HepG2 (cell line): ENCODE measurements around the gene KLHDC8B. TPM values are rescaled to one million over a fixed set of nuclear protein-coding genes. Genes with fewer than 3 reads are reported as not detected.
A peak's percentile ranks its signal among the peaks of the same experiment; 100 is the strongest.

Source experiments
- BORCS8-MEF2B ChIP-seq: sonication (generic); formaldehyde crosslinking; IDR thresholded peaks from 2 replicates; pipeline ENCODE4 v1.8.0; 2022; ENCODE audit warnings: mild to moderate bottlenecking, missing genetic modification reagents
- CREB1 ChIP-seq, 2 experiments: fragments of 450-650 bp in 1 of 2; IDR thresholded peaks; 2 replicates each; pipeline ENCODE4 v1.6.1; 2016 to 2017; ENCODE audit warnings: control low read depth in 1 of 2, mild to moderate bottlenecking in 1 of 2, missing compliant biosample characterization in 1 of 2, missing genetic modification characterization in 1 of 2
- MTF1 ChIP-seq: sonication (generic); formaldehyde crosslinking; IDR thresholded peaks from 2 replicates; pipeline ENCODE4 v1.5.0; 2020; ENCODE audit warnings: missing genetic modification reagents
- NAIF1 ChIP-seq: sonication (generic); formaldehyde crosslinking; IDR thresholded peaks from 2 replicates; pipeline ENCODE4 v1.5.0; 2020; ENCODE audit warnings: mild to moderate bottlenecking, missing genetic modification reagents, borderline replicate concordance
- NBN ChIP-seq: fragments of 450-650 bp; conservative IDR thresholded peaks from 2 replicates; pipeline ENCODE4 v1.6.1; 2017
- ZFP36L1 ChIP-seq: sonication (generic); formaldehyde crosslinking; IDR thresholded peaks from 2 replicates; pipeline ENCODE4 v1.8.0; 2022; ENCODE audit warnings: mild to moderate bottlenecking, missing genetic modification reagents, moderate library complexity
- ZNF282 ChIP-seq: fragments of 450-650 bp; IDR thresholded peaks from 2 replicates; pipeline ENCODE4 v1.6.1; 2018; ENCODE audit not compliant: partially characterized antibody
- ZNF501 ChIP-seq: sonication (generic); formaldehyde crosslinking; IDR thresholded peaks from 2 replicates; pipeline ENCODE4 v1.5.1; 2020; ENCODE audit warnings: mild to moderate bottlenecking, moderate library complexity, missing genetic modification reagents
- ZNF737 ChIP-seq: sonication (generic); formaldehyde crosslinking; IDR thresholded peaks from 2 replicates; pipeline ENCODE4 v1.5.0; 2020; ENCODE audit warnings: missing genetic modification reagents, mild to moderate bottlenecking, borderline replicate concordance
- ZSCAN20 ChIP-seq: sonication (generic); formaldehyde crosslinking; IDR thresholded peaks from 2 replicates; pipeline ENCODE4 v1.4.0; 2020; ENCODE audit warnings: missing genetic modification reagents, mild to moderate bottlenecking, borderline replicate concordance
- polyA plus RNA-seq, 8 experiments: library from polyadenylated mRNA; depleted of rRNA in 3 of 8; stranded (reverse) in 7 of 8; unstranded in 1 of 8; fragments of >200 nt; fragmentation: Illumina TruSeq in 4 of 8; extraction: Trizol in 4 of 8; gene quantifications; 2 replicates each; pipeline versions ENCODE4 v1.2.1 to v1.2.3, GENCODE V29; 2011 to 2016; ENCODE audit warnings: low read depth in 4 of 8, missing spikeins in 1 of 8, mixed read lengths in 1 of 8; ENCODE audit not compliant: insufficient read depth in 1 of 8
- total RNA-seq, 5 experiments: library from RNA; depleted of rRNA; stranded (reverse); fragments of >200 nt; fragmentation: Illumina TruSeq; extraction: Trizol; gene quantifications; 2 replicates each; pipeline ENCODE4 v1.2.3, GENCODE V29; 2016; ENCODE audit warnings: low read depth in 1 of 5
- TF ChIP-seq, protein P1 (sequence below): sonication (generic); formaldehyde crosslinking; conservative IDR thresholded peaks from 2 replicates; pipeline ENCODE4 v1.4.0; 2020; ENCODE audit warnings: mild to moderate bottlenecking, missing genetic modification reagents, moderate library complexity
- TF ChIP-seq, protein P2 (sequence below): sonication (generic); formaldehyde crosslinking; IDR thresholded peaks from 2 replicates; pipeline ENCODE4 v1.4.0; 2020; ENCODE audit warnings: mild to moderate bottlenecking, missing genetic modification reagents
- TF ChIP-seq, protein P3 (sequence below): sonication (generic); formaldehyde crosslinking; IDR thresholded peaks from 2 replicates; pipeline ENCODE4 v1.4.0; 2020; ENCODE audit warnings: missing genetic modification reagents
- TF ChIP-seq, protein P4 (sequence below): sonication (generic); formaldehyde crosslinking; IDR thresholded peaks from 2 replicates; pipeline ENCODE4 v1.9.0; 2021; ENCODE audit warnings: mild to moderate bottlenecking, missing genetic modification reagents

KLHDC8B gene
- total and polyA plus RNA-seq, 2 of the 13 experiments (the other 11 are each of a cell fraction or from before 2014, with no cell fraction given): 17.2 to 17.8 TPM

DNA sequence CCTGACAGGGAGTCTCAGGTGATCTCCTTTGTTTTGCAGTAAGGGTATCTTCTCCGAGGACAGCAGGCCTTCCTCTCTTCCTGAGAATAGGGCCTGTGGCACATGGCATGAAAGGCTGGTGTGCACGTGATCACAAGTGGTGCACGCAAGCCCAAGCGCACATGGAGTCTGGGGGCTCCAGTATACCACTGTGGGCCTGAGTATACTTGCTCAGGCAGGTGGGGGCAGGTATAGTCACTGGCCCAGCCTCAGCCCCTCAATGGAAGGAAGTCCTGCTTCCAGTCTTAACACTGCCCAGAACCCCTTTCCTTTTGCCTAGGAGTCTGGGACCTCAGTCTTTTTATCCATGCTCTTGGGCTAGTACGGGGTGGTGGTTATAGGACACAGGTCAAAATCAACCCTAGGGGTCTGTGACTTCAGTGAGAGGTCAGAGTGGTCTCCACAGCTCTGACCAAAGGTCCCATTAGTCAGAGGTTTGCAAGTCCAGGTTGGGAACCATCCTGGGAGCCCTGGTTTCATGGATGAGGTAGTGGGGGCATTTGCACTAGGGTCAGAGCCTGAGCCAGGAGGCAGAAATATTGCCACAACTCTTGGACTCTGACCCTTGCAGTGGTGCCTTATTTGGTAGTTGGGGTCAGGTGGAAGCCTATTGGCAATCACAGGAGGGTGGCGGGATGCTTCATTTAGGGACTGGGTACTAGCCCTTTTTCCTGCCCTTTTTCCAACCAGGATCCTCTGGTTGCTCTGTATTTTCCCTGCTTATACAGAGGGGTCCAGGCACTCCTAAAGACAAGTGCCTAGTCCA lies 4.4 kb upstream of the KLHDC8B start (continued):
- TF ChIP-seq MTF1 (CRISPR knock-in tag): no peak
- TF ChIP-seq NBN: no peak
- peak; percentile 51; the same call in 1 of the 2 replicates for TF ChIP-seq ZNF501 (CRISPR knock-in tag)
- TF ChIP-seq ZSCAN20: no peak
- no peak for TF ChIP-seq NAIF1 (CRISPR knock-in tag)
- peak; percentile 60; the same call in 1 of the 2 replicates for TF ChIP-seq BORCS8-MEF2B
- no peak for TF ChIP-seq ZFP36L1 (CRISPR knock-in tag)
- no peak for TF ChIP-seq ZNF737
- TF ChIP-seq, protein P1, sequence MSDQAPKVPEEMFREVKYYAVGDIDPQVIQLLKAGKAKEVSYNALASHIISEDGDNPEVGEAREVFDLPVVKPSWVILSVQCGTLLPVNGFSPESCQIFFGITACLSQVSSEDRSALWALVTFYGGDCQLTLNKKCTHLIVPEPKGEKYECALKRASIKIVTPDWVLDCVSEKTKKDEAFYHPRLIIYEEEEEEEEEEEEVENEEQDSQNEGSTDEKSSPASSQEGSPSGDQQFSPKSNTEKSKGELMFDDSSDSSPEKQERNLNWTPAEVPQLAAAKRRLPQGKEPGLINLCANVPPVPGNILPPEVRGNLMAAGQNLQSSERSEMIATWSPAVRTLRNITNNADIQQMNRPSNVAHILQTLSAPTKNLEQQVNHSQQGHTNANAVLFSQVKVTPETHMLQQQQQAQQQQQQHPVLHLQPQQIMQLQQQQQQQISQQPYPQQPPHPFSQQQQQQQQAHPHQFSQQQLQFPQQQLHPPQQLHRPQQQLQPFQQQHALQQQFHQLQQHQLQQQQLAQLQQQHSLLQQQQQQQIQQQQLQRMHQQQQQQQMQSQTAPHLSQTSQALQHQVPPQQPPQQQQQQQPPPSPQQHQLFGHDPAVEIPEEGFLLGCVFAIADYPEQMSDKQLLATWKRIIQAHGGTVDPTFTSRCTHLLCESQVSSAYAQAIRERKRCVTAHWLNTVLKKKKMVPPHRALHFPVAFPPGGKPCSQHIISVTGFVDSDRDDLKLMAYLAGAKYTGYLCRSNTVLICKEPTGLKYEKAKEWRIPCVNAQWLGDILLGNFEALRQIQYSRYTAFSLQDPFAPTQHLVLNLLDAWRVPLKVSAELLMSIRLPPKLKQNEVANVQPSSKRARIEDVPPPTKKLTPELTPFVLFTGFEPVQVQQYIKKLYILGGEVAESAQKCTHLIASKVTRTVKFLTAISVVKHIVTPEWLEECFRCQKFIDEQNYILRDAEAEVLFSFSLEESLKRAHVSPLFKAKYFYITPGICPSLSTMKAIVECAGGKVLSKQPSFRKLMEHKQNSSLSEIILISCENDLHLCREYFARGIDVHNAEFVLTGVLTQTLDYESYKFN (CRISPR knock-in tag): peak; percentile 51
- TF ChIP-seq ZNF282: no peak
- no peak for TF ChIP-seq CREB1 (IDR thresholded peaks at IDR 0.05)
- no peak for TF ChIP-seq CREB1 (CRISPR knock-in tag; IDR thresholded peaks at IDR 0.05)
- TF ChIP-seq, protein P2, sequence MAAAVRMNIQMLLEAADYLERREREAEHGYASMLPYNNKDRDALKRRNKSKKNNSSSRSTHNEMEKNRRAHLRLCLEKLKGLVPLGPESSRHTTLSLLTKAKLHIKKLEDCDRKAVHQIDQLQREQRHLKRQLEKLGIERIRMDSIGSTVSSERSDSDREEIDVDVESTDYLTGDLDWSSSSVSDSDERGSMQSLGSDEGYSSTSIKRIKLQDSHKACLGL (CRISPR knock-in tag): no peak
- TF ChIP-seq, protein P3, sequence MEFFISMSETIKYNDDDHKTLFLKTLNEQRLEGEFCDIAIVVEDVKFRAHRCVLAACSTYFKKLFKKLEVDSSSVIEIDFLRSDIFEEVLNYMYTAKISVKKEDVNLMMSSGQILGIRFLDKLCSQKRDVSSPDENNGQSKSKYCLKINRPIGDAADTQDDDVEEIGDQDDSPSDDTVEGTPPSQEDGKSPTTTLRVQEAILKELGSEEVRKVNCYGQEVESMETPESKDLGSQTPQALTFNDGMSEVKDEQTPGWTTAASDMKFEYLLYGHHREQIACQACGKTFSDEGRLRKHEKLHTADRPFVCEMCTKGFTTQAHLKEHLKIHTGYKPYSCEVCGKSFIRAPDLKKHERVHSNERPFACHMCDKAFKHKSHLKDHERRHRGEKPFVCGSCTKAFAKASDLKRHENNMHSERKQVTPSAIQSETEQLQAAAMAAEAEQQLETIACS (CRISPR knock-in tag): no peak
- TF ChIP-seq, protein P4, sequence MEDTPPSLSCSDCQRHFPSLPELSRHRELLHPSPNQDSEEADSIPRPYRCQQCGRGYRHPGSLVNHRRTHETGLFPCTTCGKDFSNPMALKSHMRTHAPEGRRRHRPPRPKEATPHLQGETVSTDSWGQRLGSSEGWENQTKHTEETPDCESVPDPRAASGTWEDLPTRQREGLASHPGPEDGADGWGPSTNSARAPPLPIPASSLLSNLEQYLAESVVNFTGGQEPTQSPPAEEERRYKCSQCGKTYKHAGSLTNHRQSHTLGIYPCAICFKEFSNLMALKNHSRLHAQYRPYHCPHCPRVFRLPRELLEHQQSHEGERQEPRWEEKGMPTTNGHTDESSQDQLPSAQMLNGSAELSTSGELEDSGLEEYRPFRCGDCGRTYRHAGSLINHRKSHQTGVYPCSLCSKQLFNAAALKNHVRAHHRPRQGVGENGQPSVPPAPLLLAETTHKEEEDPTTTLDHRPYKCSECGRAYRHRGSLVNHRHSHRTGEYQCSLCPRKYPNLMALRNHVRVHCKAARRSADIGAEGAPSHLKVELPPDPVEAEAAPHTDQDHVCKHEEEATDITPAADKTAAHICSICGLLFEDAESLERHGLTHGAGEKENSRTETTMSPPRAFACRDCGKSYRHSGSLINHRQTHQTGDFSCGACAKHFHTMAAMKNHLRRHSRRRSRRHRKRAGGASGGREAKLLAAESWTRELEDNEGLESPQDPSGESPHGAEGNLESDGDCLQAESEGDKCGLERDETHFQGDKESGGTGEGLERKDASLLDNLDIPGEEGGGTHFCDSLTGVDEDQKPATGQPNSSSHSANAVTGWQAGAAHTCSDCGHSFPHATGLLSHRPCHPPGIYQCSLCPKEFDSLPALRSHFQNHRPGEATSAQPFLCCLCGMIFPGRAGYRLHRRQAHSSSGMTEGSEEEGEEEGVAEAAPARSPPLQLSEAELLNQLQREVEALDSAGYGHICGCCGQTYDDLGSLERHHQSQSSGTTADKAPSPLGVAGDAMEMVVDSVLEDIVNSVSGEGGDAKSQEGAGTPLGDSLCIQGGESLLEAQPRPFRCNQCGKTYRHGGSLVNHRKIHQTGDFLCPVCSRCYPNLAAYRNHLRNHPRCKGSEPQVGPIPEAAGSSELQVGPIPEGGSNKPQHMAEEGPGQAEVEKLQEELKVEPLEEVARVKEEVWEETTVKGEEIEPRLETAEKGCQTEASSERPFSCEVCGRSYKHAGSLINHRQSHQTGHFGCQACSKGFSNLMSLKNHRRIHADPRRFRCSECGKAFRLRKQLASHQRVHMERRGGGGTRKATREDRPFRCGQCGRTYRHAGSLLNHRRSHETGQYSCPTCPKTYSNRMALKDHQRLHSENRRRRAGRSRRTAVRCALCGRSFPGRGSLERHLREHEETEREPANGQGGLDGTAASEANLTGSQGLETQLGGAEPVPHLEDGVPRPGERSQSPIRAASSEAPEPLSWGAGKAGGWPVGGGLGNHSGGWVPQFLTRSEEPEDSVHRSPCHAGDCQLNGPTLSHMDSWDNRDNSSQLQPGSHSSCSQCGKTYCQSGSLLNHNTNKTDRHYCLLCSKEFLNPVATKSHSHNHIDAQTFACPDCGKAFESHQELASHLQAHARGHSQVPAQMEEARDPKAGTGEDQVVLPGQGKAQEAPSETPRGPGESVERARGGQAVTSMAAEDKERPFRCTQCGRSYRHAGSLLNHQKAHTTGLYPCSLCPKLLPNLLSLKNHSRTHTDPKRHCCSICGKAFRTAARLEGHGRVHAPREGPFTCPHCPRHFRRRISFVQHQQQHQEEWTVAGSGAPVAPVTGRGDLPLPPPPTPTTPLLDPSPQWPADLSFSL (CRISPR knock-in tag): no peak
